ENCODE measurements around the gene GRXCR2. TPM values are rescaled to one million over a fixed set of nuclear protein-coding genes. Genes with fewer than 3 reads are reported as not detected.

GRXCR2 gene
- total RNA-seq, 1 donor from 2014 or later = not detected

DNA sequence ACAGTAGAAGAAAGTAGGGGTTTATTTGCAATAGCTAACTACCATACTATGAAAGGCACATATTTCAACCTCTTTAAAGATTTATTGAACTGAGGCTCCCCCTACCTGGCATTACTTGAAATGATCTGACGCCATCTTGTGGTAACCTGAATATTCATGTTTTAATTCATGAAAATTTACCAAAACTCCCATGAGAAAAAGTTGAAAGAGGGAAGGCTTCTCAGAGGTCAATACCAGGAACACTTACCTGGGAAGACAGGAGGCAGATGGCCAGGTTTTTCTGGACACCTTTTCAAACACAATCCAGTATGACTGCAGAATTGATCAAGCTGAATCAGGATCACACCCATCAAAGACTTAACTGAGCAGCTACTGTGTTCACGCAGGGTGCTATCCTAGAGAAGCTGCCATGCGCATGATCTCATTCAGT is 47.0 kb downstream of the GRXCR2 start:
- H3K27ac ChIP-seq (ENCODE audit: low read depth, low read length) = no peak overlapping the region
- H3K9me3 Mint-ChIP-seq (ENCODE audit: unreplicated experiment) = no peaks in the 10 kb centered on the region
- H3K4me1 Mint-ChIP-seq (ENCODE audit: low read depth, unreplicated experiment) = peaks cover 2% of the 10 kb centered on the region
- no peaks in the 10 kb centered on the region for H3K9me3 ChIP-seq (ENCODE audit: insufficient read depth, low read depth, low read length)
- FAIRE-seq = peak; percentile 34
- H3K9ac ChIP-seq (ENCODE audit: low read length) = no peak overlapping the region
- no peak overlapping the region for H3K4me2 ChIP-seq (ENCODE audit: low read length)
- peaks cover 3% of the 10 kb centered on the region for H3K4me1 ChIP-seq (ENCODE audit: insufficient read depth, low read length)
- H3K27me3 ChIP-seq (ENCODE audit: insufficient read depth, low read length) = no peaks in the 10 kb centered on the region
- peaks cover 4% of the 10 kb centered on the region for H3K36me3 Mint-ChIP-seq (ENCODE audit: low read depth, unreplicated experiment)
- no peak overlapping the region for H3K4me3 ChIP-seq (ENCODE audit: insufficient read depth, low read depth, low read length)
- TF ChIP-seq, protein P1, sequence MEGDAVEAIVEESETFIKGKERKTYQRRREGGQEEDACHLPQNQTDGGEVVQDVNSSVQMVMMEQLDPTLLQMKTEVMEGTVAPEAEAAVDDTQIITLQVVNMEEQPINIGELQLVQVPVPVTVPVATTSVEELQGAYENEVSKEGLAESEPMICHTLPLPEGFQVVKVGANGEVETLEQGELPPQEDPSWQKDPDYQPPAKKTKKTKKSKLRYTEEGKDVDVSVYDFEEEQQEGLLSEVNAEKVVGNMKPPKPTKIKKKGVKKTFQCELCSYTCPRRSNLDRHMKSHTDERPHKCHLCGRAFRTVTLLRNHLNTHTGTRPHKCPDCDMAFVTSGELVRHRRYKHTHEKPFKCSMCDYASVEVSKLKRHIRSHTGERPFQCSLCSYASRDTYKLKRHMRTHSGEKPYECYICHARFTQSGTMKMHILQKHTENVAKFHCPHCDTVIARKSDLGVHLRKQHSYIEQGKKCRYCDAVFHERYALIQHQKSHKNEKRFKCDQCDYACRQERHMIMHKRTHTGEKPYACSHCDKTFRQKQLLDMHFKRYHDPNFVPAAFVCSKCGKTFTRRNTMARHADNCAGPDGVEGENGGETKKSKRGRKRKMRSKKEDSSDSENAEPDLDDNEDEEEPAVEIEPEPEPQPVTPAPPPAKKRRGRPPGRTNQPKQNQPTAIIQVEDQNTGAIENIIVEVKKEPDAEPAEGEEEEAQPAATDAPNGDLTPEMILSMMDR (IDR thresholded peaks at IDR 0.05; ENCODE audit: insufficient read depth, low read depth, low read length) = peak; percentile 79
- TF ChIP-seq EZH2 (IDR thresholded peaks at IDR 0.05; ENCODE audit: insufficient read depth, low read length) = no peak
- H2AFZ ChIP-seq (ENCODE audit: low read depth, low read length) = peak overlapping the region; percentile 28
- peaks cover 2% of the 10 kb centered on the region for H3K79me2 ChIP-seq (ENCODE audit: insufficient read depth, low read length)
- DNase-seq (ENCODE audit: low read depth) = peak; percentile 36
- no peaks in the 10 kb centered on the region for H3K36me3 ChIP-seq (ENCODE audit: insufficient read depth, low read length)
- H4K20me1 ChIP-seq (ENCODE audit: insufficient read depth, low read length) = no peaks in the 10 kb centered on the region
- H3K27ac Mint-ChIP-seq (ENCODE audit: unreplicated experiment) = no peak overlapping the region
- no peaks in the 10 kb centered on the region for H3K27me3 Mint-ChIP-seq (ENCODE audit: low read depth, unreplicated experiment)
- no peak overlapping the region for H3K4me3 Mint-ChIP-seq (ENCODE audit: unreplicated experiment)

DNA sequence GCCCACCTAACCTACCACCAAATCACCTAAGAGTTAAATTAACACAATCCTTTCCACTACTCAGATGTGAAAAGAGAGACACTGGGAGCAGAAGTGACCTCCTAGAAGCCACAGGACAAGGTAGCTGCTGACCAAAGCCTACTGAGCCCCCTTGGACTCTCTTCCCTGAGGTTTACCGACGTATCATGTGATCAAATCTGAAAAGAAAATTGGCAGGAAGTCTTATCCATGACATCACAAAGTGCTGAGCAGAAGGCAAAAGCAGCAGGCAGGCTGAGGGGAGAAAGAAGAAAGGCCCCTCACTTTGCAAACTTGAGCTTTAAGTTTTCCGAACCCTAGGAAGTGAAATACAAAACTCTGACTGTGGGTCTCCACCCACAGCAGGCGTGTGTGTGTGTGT is 48.8 kb downstream of the GRXCR2 start:
- H3K27ac ChIP-seq (ENCODE audit: low read depth, low read length) = no peak overlapping the region
- H3K9me3 Mint-ChIP-seq (ENCODE audit: unreplicated experiment) = no peaks in the 10 kb centered on the region
- H3K4me3 ChIP-seq (ENCODE audit: insufficient read depth, low read depth, low read length) = no peak overlapping the region
- H3K79me2 ChIP-seq (ENCODE audit: insufficient read depth, low read length) = peaks cover 2% of the 10 kb centered on the region
- no peak overlapping the region for H3K9ac ChIP-seq (ENCODE audit: low read length)
- H3K36me3 Mint-ChIP-seq (ENCODE audit: low read depth, unreplicated experiment) = peaks cover 6% of the 10 kb centered on the region
- H3K27me3 ChIP-seq (ENCODE audit: insufficient read depth, low read length) = no peaks in the 10 kb centered on the region
- no peaks in the 10 kb centered on the region for H3K4me1 Mint-ChIP-seq (ENCODE audit: low read depth, unreplicated experiment)
- peak overlapping the region; percentile 8 for H2AFZ ChIP-seq (ENCODE audit: low read depth, low read length)
- H3K9me3 ChIP-seq (ENCODE audit: insufficient read depth, low read depth, low read length) = no peaks in the 10 kb centered on the region
- no peaks in the 10 kb centered on the region for H4K20me1 ChIP-seq (ENCODE audit: insufficient read depth, low read length)
- no peaks in the 10 kb centered on the region for H3K27me3 Mint-ChIP-seq (ENCODE audit: low read depth, unreplicated experiment)
- peak; percentile 47 for DNase-seq (ENCODE audit: low read depth)
- TF ChIP-seq, protein P1 (IDR thresholded peaks at IDR 0.05; ENCODE audit: insufficient read depth, low read depth, low read length) = no peak
- no peak for TF ChIP-seq EZH2 (IDR thresholded peaks at IDR 0.05; ENCODE audit: insufficient read depth, low read length)
- no peak overlapping the region for H3K4me3 Mint-ChIP-seq (ENCODE audit: unreplicated experiment)
- H3K36me3 ChIP-seq (ENCODE audit: insufficient read depth, low read length) = no peaks in the 10 kb centered on the region
- no peak overlapping the region for H3K4me2 ChIP-seq (ENCODE audit: low read length)
- no peak overlapping the region for H3K27ac Mint-ChIP-seq (ENCODE audit: unreplicated experiment)
- H3K4me1 ChIP-seq (ENCODE audit: insufficient read depth, low read length) = no peaks in the 10 kb centered on the region
- no peak for FAIRE-seq

DNA sequence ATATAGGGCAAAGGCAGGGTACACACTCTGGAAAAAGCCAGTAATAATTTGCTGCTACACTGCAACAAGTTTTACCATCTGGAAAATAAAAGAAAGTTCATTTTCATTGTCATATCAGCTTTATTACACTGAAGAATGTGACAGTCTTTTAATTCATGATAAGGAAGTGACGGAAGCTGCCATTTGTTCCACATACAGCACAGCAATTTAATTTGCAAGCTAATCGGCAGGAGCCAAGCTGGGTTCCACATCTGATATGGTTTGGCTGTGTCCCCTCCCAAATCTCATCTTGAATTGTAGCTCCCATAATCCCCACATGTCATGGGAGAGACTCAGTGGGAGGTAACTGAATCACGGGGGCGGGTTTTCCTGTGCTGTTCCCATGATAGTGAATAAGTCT is 54.2 kb downstream of the GRXCR2 start:
- H2AFZ ChIP-seq (ENCODE audit: low read depth, low read length) = no peak overlapping the region
- DNase-seq (ENCODE audit: low read depth) = no peak
- no peak overlapping the region for H3K4me2 ChIP-seq (ENCODE audit: low read length)
- Mint-ChIP-seq H3K27ac (ENCODE audit: unreplicated experiment) (no peak overlapping the region), H3K4me3 (ENCODE audit: unreplicated experiment) (no peak overlapping the region), H3K4me1 (ENCODE audit: low read depth, unreplicated experiment) (no peaks in the 10 kb centered on the region), H3K36me3 (ENCODE audit: low read depth, unreplicated experiment) (peaks cover 8% of the 10 kb centered on the region), H3K9me3 (ENCODE audit: unreplicated experiment) (no peaks in the 10 kb centered on the region), H3K27me3 (ENCODE audit: low read depth, unreplicated experiment) (no peaks in the 10 kb centered on the region)
- peaks cover 8% of the 10 kb centered on the region for H3K36me3 ChIP-seq (ENCODE audit: insufficient read depth, low read length)
- no peak overlapping the region for H3K27ac ChIP-seq (ENCODE audit: low read depth, low read length)
- no peaks in the 10 kb centered on the region for H3K27me3 ChIP-seq (ENCODE audit: insufficient read depth, low read length)
- H3K9me3 ChIP-seq (ENCODE audit: insufficient read depth, low read depth, low read length) = no peaks in the 10 kb centered on the region
- no peaks in the 10 kb centered on the region for H3K4me1 ChIP-seq (ENCODE audit: insufficient read depth, low read length)
- TF ChIP-seq, protein P1 (IDR thresholded peaks at IDR 0.05; ENCODE audit: insufficient read depth, low read depth, low read length) = no peak
- no peak for TF ChIP-seq EZH2 (IDR thresholded peaks at IDR 0.05; ENCODE audit: insufficient read depth, low read length)
- H3K9ac ChIP-seq (ENCODE audit: low read length) = no peak overlapping the region
- no peaks in the 10 kb centered on the region for H3K79me2 ChIP-seq (ENCODE audit: insufficient read depth, low read length)
- H3K4me3 ChIP-seq (ENCODE audit: insufficient read depth, low read depth, low read length) = no peak overlapping the region
- no peaks in the 10 kb centered on the region for H4K20me1 ChIP-seq (ENCODE audit: insufficient read depth, low read length)
- no peak for FAIRE-seq

All from astrocyte (in vitro differentiated cells and primary cell).